Measurements from ENCODE around the gene HRH3.

The HRH3 gene

DNA sequence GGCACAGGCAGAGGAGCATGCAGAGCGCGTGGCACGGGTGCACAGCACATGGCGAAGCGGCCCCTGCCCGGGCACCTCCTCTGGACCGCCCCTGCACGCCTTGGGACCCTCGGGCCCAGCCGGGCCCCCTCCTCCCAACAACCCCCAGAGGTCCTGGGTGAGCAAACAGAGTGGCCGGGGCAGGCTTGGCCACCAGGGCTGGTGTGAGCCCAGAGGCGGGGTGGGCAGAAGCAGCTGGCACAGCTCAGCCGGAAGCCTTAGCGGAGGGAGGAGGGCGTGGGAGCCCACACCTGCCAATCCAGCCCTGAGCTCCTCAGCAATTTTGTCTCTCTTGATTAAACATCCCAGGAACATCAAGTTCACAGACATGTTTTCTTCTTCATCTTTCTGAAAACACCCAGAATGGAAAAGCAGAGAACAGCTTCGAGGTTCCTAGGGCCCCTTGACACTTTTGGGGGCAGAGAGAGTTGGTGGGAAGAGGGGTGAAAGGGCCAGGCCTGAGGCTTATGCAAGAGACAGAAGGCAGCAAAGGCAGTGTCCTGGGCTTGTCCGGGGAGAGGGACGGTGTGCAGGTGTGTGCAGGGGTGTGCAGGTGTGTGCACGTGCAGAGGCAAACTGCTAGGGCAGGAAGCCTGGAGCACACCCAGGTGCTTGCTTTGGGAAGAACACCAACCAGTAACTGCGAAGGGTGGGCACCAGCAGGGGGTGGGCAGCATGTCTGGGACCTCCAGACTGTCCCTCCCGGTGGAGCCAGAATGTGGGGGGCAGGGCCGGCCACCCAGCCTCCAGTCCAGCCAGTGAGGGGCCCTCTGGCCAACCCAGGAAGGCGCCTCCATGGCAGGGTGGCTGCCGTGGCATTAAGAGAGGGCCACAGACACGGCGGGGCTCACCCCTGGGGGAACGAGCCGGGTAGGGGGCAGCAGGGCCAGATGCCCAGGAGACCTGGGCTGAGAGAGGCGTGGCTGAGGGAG, 4.8 kb downstream of the HRH3 start:
- peak in 1 of 2 experiments; percentile 65 for DNase-seq

DNA sequence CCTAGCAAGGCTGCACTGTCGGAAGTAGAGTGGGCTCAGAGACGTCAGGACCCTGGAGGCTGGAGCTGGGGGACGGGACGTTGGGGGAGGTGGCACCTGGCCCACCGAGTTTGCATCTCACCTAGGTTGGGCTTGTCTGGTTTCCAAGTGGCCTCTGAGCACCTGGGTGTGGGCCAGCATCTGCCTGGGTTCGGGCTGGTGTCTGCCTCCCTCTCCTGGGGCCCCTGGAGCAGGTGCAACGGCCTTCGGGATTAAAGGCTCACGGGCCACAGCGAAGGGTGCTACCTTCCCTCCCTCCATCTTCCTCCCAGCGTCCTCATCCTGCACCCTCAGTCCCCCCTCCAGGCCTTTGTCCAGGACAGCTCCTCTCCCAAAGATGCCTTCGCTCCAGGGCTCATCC, 6.0 kb downstream of the HRH3 start:
- DNase-seq: peak; percentile 57 to 59

DNA sequence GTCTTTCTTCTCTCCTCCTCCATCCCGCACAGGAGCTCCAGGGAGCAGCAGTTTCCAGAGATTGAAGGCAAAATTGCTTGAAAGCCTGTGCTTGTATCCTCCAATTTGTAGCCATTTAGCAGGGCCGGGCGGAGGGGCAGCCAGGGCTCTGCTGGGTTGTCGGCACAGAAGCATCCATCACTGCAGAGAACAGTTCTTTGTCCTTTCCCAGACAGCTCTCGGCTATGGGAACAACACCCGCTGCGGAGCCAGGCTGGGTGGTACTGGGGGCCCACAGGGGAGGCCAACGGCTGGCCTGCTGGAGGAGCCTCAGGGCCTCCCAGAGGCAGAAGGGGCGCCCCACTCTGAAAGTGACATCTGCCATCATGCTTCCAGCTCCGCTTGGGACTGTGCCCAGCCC, 7.8 kb downstream of the HRH3 start:
- DNase-seq: no peak

DNA sequence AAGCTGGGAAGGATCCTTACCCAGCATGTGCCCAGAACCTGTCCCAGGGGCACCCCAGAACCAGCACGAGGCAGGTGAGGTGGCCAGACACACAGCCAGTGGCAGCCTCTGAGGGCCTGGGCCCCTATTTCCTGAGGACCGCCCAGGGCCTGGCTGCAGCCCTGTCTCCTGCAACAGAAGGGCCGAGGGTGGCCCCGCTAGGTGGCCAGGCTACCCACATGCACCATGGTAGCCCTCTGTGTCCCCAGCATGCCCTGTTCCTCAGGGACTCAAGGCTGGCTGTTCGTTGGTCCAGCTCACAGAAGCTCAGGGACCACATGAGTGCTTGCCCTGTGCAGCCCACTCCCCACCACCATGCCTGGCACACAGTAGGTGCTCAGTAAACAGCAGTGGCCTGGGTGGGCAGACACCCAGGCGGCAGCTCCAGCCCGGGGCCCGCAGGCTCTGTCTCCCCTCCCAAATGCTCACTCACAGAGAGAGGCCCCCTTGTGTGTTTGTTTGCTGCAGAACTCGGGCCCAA, 8.2 kb downstream of the HRH3 start:
- DNase-seq: no peak

DNA sequence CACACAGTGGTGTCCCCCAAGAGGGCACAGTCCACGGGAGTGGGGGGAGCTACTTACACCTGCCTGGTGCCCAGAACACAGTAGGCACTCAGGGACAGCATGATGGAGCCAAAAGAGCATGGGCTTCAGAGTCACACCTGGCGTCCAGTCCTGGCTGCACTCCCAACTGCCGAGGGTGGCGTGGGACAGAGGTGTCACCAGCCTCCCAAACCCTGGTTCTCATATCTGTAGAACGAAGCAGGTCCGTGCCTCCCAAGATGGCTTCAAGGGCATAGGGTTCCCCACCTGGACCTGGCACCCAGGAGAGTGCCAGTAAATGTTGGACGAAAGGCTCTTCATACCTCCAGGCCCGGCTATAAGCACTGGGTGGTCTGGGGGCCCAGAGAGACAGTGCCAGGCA, 8.9 kb downstream of the HRH3 start:
- no peak for DNase-seq

DNA sequence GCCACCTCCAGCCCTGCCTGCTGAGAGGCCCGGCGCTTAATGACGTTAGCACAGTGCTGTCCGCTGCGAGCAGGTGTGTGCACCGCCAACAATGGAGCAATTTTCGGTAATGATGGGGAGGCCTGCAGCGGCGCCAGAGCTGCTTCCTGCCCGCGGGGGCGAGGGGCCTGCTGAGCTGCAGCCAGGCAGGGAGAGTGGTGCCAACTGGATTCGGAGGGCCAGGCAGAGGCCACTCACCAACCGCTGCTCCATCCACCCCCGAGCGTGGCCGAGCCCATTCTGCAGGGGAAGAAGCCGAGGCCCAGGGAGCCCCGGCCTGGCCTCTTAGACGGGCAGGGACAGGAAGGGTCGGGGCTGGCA, 9.6 kb downstream of the HRH3 start:
- peak; percentile 78 to 93 for DNase-seq

DNA sequence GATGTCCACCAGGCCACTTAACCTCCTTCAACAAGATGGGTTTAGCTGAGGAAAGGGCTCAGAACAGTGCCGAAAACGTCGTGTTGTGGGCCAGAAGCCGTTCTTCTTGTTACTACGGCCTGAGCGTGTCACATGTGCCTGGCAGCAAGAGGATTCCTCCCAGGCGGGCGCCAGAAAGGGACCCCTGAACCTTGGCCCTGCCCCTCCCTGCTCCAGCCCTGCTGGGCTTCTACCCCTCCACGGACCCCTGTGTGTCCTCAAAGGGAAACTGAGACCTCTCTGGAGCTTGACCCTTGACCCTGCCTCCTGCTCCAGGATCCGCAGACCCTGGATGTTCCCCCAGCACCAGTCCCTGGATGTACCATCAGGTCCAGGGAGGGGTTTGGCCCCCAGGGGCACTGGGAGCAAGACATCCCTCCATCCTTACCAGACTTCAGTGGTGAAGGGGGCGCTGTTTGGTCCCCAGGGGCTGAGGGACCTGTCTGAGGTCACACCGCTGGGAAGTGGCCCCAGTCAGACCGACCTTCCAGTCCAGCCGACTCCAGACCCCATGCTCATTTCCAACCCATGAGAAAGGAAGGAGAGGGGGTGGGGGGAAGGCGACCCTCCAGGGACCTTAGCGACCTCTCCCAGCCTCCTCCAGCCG, 10.1 kb downstream of the HRH3 start:
- no peak for DNase-seq

DNA sequence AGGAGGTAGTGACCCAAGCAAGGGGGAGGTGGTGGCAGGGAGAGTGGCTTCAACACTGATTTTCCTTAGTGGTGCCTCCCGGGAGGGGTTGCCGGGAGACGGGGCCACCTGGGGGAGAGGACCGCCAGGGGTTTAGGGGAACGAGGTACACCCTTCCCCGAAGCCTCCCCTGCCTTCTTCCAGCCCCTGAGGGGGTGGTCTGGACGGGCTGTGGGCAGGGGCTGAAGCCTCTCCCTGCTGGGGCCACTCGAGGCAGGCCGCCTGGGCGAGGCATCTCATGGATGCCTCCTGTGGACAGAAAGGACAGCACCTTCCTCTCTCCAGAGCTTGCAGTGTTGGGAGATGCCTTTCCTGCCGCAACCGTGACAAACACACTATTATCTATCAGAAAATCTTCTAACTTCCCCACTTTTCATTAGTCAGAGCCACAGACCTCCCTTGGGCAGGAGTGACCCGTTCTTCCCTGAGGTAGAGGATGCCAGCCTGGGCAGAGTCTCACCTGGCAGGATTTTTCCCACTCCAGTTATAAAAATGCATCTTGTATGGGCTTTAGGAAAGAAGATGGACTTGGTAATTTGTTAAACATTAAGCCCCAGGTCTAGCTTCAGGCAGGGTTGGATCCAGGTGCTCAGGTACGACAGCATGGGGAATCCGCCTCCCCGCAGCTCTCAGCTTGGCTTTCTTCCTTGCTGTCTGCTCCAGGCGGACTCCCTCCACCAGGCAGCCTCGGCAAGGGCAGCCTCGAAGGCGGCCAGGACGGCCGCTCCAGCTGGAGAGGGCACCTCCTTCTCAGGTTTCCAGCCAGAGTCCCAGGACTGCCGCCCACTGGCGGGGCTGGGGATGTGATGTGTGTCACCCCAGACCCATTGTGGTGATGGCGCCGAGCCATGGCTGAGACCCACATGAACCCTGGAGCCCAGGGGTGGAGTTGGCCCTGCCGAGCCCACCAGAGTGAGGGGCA, 11.0 kb downstream of the HRH3 start:
- peak in 1 of 2 experiments; percentile 77 for DNase-seq

DNA sequence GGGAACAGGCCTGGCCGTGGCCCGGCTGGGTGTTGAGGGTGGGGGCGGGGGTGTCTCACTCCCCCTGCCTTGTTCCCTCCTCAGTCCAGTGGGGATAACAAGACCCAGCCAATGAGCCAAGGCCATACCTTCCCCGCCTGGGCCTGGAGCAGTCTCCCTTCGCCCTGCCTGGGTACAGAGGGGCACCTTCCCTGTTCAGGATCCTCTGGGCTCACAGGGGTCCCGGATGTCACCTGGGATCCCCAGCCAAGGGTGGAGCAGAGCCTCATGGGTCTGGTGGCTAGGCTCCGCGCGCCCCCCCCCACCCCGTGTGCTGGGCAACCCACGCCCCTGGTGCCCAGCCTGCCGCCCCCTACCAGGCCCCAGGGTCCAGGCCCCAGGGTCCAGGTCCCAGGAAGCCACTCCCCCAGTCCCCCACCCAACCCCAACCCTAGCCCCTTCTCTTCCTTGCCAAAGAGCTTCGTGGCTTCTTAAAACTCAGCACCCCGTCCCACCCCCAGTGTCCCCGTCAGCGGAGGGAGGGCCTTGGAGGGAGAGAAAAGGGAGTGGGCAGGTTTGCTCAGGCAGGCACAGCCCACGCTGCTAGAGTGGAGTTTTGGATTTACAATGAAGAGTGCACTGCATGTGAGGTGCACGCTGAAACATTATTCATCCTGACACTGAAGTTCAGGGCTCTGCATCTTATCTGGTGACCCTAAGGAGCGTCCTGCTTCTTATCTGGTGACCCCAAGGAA, 11.8 kb downstream of the HRH3 start:
- no peak for DNase-seq

DNA sequence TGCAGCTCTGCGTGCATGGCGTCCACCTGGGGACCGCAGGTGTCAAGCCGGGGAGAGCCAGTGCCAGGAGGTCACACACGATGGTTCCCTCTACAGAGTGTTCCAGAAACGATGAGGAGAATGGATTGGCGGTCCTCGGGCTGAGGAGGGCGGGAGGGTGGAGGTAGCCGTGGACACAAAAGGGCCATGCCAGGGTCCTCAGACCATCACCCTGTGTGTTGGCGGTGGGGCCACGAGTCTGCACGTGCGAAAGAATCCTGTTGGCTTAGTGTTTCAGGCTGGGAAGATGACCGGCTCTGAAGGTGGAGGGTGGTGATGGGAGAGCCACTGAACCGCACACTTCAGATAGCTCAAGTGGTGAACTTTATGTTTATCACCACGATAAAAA, 13.7 kb downstream of the HRH3 start:
- DNase-seq: no peak

DNA sequence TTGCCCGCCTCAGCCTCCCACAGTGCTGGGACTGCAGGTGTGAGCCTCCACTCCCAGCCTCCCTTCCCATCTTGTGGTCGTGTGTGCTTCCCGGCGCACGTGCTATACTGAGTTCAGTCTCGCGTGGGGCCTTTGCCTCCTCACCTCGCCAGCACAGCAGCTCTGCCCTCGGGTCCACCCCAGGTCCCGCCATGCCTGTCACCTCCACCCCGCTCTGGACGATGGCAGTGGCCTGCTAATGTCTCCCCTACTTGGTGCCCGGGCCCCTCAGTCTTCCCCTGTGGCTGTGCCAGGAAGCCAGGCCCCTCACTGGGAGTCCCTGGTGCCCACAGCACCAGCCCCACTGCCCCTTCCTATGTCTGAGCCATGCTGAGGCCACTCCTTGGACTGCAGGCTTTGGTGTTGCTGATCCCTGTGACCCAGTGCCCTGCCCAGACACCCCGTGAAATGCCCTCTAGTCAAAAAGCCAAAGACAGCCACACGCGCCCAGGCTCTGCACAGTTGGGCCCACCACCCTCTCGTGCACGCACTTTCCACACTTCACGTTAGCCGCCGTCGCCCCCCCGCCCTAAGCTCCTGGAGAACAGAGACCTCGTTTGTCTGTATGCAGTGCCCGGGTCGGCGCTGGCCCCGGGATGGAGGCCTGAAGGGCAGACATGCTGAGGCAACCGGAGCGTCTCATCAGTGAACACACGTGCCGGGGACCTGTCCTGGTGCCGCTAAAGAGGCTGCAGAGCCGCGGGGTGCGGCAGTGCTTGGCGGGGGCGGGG, 14.3 kb downstream of the HRH3 start:
- DNase-seq: no peak

DNA sequence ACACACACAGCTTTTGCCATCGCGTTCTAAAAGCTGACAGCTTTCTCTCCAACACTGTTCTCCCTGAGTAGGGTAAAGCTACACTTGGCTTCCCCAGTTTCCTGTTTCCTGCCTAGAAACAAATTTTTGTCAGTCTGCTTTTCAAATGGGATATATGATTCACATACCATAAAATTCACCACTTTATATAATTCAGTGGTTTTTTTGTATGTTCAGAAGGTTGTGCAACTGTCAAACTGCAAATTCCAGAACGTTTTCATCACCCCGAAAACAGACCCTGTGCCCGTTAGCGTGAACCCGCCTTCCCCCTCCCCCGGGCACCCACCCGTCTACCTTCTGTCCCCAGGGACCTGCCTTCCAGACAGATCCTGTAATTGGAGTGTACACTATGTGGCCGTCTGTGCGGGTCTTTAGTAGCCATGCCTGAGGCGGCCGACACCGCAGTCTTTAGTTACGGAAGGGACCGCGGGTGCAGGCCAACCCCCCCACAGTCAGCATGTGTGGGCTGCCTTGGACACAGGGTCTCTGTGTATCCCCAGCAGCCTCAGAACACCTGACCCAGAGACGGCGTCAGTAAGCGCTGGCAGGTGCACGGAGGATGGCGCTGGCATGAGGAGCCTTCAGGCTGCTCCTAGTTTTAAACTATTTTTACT, 16.6 kb downstream of the HRH3 start:
- DNase-seq: no peak

DNA sequence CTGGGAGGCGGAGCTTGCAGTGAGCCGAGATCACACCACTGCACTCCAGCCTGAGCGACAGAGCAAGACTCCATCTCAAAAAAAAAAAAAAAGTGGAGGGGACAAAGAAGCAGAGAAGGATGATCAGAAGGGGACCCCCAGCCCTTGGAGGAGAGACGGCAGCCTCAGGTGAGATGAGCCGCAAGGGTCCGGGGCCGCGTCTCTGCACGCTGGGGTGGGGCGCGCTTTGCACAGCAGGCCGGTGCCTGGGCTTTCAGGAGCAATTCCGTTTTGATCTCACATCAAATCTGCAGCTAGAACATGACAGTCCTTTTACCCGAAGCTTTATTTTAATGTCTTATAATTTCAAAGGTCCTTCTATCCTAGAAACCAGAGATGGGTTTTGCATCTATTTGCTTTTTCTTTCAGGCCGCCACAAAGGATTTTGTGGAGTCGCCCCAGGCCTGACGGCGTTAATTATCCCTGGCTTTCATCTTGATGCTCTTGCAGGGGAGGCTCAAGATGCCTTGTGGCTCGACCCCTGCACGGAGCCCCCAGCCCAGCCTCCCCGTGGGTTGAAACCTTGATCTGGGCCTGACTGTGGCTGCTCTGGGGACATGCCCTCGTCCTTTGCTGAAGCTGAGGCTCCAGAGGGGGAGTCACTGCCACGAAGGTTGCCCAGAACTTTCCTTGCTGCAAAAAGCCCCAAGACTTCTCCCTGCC, 17.3 kb downstream of the HRH3 start:
- no peak for DNase-seq

DNA sequence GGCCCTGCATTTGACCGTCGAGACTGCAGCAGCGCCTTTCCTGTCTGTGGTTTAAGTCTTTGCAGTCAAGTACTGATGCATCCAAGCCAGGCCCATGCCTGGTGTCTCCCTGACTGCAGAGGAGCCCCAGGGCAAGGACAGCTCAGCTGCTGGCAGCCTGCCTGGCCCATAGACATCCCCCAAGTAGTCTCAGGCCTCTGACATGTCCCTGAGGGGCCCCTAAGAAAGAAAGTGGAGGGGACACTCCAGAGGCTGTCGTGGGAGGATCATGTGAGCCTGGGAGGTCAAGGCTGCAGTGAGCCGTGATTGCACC, 18.0 kb downstream of the HRH3 start:
- no peak for DNase-seq

DNA sequence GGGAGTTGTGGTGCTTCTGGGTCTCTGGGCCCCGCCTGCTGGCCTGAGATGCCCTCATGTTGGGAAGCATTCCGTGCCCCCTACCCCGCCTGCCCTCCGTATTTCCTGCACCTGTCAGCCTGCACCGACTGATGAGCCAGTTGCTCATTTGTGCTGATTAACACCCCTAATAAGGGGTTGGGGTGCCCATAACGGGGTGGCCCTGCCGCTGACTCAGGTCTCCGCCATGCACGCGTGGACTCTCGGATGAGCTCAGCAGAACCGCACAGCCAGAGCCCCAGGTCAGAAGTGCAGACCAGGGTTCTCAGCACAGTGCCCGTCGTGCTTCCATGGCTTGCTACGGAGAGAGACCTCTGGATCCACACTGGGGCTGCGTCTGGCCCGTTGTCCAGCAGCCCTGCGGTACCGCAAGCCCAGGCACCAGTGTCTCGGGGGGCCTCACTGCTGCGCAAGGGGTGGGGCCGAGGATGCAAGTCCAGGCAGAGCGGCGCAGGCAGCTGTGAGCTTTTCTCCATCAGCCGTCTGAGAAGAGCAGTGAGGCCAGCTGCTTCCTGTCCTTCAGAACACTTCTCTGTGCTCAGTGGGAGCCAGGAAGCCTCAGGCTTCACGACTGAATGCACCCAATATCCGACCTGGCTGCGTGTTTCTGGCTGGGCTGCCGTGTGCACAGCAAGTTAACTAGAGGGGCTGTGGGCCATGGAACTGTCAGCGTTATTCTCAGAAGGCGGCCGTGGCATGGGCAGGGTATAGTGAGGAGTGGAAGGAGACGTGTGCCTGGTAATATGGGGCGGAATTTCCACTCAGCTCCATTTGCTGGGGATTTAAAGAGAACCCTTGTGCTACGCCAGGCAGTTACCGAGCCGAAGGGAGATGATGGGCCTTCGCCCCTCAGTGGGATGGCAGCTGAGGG, 18.6 kb downstream of the HRH3 start:
- DNase-seq: peak; percentile 53 to 78

DNA sequence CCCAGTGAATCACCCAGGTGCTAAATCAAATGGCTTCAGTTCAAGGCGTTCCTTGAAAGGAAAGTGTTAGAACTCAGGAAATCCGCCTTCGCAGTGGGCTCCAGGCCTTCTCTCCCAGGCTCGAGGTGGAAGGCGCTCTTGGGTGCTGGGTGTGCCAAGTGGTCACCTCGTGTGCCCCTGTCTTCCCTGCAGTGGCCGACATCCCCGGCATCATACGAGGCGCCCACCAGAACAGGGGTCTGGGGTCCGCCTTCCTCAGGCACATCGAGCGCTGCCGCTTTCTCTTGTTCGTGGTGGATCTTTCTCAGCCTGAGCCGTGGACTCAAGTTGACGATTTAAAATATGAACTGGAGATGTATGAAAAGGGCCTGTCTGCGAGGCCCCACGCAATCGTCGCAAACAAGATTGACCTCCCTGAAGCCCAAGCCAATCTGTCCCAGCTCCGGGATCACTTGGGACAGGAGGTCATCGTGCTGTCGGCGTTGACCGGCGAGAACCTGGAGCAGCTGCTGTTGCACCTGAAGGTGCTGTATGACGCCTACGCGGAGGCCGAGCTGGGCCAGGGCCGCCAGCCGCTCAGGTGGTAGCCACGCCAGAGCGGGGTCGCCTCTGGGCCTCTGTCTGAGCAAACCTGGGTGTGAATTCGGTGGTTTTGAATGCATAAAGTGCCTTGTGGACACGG, 19.4 kb downstream of the HRH3 start:
- no peak for DNase-seq

DNA sequence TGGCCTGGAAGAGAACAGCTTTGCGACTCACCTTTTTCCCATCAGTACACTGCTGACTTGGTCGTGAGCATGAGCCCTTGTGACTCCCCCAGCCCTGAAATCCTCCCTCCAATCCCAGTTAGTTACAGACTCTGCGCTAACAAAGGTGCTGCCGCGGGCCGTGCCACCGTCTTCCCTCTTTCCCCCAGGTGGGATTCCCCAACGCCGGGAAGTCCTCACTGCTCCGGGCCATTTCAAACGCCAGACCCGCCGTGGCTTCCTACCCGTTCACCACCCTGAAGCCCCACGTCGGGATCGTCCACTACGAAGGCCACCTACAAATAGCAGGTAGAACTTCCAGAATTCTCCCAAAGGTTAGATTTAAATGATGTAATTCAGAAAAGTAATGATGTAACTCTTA, 21.1 kb downstream of the HRH3 start:
- no peak for DNase-seq

DNA sequence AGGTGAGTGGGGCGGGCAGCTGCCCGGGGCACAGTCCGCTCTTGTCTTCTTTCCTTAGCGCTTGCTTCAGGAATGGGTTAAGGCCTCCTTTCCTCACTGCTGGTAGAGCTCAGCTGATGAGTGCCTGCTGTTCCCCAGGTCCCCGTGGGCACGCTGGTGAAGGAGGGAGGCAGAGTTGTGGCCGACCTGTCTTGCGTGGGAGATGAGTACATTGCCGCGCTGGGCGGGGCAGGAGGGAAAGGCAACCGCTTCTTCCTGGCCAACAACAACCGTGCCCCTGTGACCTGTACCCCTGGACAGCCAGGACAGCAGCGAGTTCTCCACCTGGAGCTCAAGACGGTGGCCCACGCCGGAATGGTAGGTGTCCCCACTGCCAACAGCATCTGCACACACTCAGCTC, 21.6 kb downstream of the HRH3 start:
- DNase-seq: no peak

DNA sequence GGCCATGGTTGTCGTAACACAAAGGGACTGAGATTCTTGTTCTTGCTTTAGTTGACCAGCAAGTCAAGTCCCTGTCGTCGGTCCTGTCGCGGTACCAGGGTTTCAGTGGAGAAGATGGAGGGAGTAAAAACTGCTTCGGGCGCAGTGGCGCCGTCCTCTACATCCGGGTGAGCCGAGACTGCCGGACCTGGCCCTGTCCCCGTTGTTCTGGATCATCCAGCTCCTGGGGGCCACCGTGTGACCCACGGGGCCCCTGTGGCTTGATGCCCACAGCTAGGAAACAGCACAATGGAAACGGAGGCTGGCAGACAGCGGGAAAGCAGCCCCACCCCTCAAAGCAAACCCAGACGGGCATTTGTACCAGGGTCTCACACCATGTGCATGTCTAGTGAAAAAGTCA, 22.3 kb downstream of the HRH3 start:
- DNase-seq: no peak
